Subcutaneous adipose tissue (tissue), 4 donors: Measurements from ENCODE around the gene RAB26. TPM values are rescaled to one million over a fixed set of nuclear protein-coding genes. Genes with fewer than 3 reads are reported as not detected.

Experiments
- total RNA-seq, 4 donors: library from RNA; depleted of rRNA; stranded (reverse); fragments of >200 nt; gene quantifications; one replicate each; pipeline ENCODE4 v1.1.0, GENCODE V29; 2016
- TF ChIP-seq, protein P1 (sequence below): fragments of 450-650 bp; IDR thresholded peaks from one replicate; pipeline ENCODE4 v1.5.1; 2016; ENCODE audit warnings: low read depth, mild to moderate bottlenecking, control low read depth, antibody characterized with exemption, moderate library complexity

The RAB26 gene
- total RNA-seq, 4 donors from 2014 or later = 3.0 TPM; not detected in 3

DNA sequence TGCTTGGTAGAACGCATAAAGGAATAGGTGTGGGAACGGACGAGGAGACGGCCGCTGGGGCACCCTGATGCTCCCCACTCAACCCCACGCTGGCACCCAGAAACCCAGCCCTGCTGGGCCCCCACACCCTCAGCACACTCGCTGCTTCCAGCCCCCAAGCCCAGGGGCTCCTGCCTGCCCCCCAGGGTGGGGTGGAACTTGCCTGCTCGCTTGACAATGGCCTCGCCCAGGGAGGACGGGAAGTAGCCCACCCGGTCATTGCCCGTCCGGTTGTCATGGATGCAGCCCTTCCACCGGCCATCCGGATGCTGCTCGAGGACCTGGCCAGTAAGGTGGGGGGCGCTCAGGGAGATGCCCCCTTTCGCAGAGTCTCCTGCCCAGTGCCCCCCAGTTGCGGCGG, 38.1 kb downstream of the RAB26 start:
- TF ChIP-seq, protein P1, sequence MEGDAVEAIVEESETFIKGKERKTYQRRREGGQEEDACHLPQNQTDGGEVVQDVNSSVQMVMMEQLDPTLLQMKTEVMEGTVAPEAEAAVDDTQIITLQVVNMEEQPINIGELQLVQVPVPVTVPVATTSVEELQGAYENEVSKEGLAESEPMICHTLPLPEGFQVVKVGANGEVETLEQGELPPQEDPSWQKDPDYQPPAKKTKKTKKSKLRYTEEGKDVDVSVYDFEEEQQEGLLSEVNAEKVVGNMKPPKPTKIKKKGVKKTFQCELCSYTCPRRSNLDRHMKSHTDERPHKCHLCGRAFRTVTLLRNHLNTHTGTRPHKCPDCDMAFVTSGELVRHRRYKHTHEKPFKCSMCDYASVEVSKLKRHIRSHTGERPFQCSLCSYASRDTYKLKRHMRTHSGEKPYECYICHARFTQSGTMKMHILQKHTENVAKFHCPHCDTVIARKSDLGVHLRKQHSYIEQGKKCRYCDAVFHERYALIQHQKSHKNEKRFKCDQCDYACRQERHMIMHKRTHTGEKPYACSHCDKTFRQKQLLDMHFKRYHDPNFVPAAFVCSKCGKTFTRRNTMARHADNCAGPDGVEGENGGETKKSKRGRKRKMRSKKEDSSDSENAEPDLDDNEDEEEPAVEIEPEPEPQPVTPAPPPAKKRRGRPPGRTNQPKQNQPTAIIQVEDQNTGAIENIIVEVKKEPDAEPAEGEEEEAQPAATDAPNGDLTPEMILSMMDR = no peak

DNA sequence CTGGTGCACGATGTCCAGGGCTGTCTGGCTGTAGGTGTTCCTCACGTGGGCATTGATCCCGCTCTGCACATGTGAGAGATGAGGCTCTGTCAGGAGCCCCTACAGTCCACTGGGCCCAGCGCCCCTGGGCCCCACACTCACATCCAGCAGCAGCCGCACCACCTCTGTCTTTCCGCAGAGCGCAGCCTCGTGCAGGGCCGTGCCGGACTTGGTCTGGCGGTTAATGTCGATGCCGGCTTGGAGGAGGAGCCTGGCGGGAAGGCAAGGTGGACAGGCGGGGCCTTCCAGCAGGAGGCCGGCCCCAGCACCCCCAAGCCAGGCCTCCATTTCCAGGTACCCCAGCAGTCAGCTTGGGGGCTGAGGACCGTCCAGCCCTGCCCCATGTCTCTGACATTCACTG, 38.8 kb downstream of the RAB26 start:
- TF ChIP-seq, protein P1 = no peak

DNA sequence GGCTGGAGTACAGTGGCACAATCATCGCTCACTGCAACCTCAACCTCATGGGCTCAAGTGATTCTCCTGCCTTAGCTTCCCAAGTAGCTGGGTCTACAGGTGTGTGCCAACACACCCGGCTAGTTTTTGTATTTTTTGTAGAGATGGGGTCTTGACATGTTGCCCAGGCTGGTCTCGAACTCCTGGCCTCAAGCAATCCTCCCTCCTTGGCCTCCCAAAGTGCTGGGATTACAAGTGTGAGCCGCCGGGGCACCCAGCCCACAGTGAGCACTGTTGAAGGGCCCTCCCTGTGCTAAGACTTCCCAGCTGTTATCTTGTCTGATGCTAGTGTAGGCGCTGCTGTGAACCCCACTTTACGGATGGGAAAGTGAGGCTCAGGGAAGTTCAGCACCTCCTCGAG, 40.0 kb downstream of the RAB26 start:
- TF ChIP-seq, protein P1 = no peak

DNA sequence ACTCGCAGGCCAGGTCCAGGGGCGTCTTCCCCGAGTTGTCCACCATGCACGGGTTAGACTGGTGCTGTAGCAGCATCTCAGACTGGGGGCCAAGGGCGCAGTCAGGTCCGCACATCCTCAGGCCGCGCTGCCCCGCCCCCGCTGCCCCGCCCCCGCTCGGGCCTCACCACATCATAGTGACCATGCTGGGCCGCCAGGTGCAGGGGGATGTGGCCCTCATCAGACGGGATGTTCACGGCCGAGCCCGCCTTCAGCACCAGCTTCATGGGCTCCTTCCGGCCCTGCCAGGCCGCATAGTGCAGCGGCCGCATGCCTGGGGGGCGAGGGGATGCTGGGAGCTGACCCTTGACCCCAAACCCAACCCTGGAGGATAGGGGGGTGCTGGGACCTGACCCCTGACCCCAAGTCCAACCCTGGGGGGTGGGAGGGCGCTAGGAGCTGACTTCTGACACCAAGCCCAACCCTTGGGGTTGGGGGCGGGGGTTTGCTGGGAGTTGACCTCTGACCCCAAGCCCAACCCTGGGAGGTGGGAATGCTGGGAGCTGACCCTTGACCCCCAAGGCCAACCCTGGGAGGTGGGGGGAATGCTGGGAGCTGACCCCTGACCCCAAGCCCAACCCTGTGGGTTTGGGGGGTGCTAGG, 40.9 kb downstream of the RAB26 start:
- TF ChIP-seq, protein P1 = no peak

DNA sequence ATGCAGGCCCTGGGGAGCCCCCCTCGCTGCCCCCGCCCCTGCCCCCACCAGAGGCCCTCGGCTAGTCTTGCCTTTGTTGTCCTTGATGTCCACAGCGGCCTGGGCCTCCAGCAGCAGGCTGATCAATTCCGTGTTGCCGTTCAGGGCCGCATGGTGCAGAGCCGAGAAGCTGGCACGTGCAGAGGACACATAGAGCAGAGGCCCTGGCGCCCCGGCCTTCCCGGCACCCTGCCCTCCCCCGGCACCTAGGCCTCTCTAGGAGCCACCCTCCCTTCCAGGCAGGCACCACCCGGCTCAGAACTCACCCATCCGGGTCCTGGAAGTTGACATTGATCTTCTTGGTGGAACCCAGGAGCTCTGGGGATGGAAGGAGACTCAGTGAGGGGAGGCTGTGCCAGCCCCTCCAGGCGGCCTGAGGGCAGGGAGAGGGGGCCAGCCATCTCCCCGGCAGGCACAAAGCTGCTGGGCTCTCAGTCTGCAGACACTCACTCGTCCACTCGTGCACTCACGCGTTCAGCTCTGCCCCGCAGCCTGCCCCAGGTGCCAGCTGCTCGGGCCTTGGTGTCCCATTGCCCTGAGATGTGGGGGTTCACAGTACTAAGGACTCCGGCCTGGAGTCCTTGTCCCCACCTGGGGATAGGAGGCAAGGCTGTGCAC, 41.7 kb downstream of the RAB26 start:
- TF ChIP-seq, protein P1 = no peak

DNA sequence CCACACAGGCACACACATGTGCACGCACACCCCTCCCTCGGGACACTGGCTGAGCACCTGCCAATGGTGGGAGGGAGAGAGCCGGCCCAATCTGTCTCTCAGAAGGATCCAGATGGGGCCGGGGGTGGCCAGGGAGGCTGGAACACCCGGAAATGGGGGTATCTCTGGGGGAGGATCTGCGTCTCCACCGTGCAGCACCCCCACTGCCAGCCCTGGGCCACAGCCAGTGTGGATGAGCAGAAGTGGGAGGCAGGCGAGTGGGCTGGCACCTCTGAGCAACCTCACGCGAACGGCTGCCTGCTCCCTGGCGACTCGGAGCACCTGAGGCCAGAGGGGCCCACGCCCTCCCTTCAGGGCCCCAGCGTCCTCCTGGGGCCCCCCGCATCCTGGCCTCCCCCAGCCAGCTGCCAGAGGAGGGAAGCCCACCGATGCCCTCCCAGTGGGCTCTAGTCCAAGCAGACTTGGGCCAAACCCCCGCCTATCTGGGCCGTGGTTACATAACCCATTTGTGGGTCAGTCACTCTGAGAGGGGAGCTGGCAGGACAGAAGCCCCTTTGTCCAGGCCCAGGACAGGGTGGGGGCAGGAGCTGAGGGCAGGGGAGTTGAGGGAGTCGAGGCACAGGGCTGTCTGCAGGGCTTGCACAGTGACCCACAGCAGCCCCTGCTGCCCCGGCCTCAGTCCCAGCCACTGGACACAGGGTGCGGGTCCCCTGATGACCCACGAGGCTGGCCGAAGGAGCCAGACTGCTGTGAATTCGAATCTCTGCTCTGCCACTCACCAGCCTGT, 42.4 kb downstream of the RAB26 start:
- TF ChIP-seq, protein P1 = no peak

DNA sequence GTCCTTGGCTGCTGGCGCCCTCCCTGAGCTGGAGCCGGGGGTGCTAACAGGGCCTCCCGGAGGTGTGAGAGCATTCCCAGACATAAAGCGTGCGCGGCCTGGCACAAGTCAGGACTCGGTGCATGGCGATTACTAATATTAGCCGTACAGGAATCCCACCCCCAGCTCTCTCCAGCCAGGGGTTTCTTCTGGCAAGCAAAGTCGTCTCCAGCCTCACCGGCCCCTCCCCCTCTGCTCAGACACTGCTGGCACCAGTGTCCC, 43.0 kb downstream of the RAB26 start:
- TF ChIP-seq, protein P1 = no peak
